Measurements from ENCODE around the gene TTC28. TPM values are rescaled to one million over a fixed set of nuclear protein-coding genes. Genes with fewer than 3 reads are reported as not detected.

Gene TTC28
- total RNA-seq, 1 donor from 2014 or later: 1.3 TPM

DNA sequence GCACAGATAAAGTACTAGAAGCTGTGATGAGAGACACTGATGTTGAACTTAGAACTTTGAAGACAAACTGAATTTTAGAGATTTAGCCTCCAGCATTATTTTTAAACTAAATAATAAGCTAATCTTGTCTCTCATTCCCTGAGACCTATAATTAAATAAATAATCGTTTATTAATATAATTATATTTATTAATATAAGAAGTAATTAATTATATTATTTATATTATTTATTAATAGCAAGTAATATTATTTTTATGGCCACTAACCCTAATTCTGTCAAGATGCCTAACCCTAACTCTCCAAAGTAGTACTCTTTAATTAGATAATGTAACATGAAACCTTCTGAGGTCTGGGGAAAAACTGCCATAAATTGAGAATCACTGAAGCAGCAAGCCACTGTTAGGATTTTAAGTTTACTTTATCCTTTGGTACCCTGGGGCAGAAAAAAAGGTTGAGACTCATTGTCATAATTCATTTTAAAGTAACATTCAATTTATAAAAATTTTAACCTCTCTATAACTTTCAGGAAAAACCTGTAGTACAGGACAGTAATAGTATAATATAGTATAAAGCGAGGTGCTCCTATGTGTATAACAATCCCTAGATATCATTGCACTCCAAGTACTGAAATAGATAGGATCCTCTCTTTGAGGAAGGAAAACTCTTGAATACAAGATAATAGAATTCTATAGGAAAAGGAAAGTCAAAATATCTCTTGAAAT is 85.4 kb downstream of the TTC28 start:
- Histone ChIP-seq H3K4me3 (ENCODE audit: low read depth, low read length) (no peak overlapping the region), H3K27me3 (ENCODE audit: control insufficient read depth, insufficient read depth, low read length) (no peaks in the 10 kb centered on the region), H3K36me3 (ENCODE audit: control insufficient read depth, insufficient read depth, low read length) (no peaks in the 10 kb centered on the region)
- no peak for TF ChIP-seq CTCF (IDR thresholded peaks at IDR 0.05; ENCODE audit: insufficient read depth, low read length, severe bottlenecking)
- DNase-seq (ENCODE audit: low read depth) (no peak), FAIRE-seq (no peak)

GRCh38 chr22:28593299-28593698 is 86.3 kb downstream of the TTC28 start:
- no peak overlapping the region for H3K4me3 ChIP-seq (ENCODE audit: low read depth, low read length)
- H3K36me3 ChIP-seq (ENCODE audit: control insufficient read depth, insufficient read depth, low read length): no peaks in the 10 kb centered on the region
- FAIRE-seq: no peak
- TF ChIP-seq CTCF (IDR thresholded peaks at IDR 0.05; ENCODE audit: insufficient read depth, low read length, severe bottlenecking): no peak
- DNase-seq (ENCODE audit: low read depth): no peak
- H3K27me3 ChIP-seq (ENCODE audit: control insufficient read depth, insufficient read depth, low read length): no peaks in the 10 kb centered on the region

GRCh38 chr22:28589102-28589750 is 90.4 kb downstream of the TTC28 start:
- Histone ChIP-seq H3K27me3 (ENCODE audit: control insufficient read depth, insufficient read depth, low read length) (no peaks in the 10 kb centered on the region), H3K4me3 (ENCODE audit: low read depth, low read length) (no peak overlapping the region), H3K36me3 (ENCODE audit: control insufficient read depth, insufficient read depth, low read length) (no peaks in the 10 kb centered on the region)
- FAIRE-seq (no peak), DNase-seq (ENCODE audit: low read depth) (no peak)
- no peak for TF ChIP-seq CTCF (IDR thresholded peaks at IDR 0.05; ENCODE audit: insufficient read depth, low read length, severe bottlenecking)

- TF ChIP-seq CTCF (IDR thresholded peaks at IDR 0.05; ENCODE audit: insufficient read depth, low read length, severe bottlenecking): no peak
- FAIRE-seq (no peak), DNase-seq (ENCODE audit: low read depth) (no peak)
- no peaks in the 10 kb centered on the region for H3K27me3 ChIP-seq (ENCODE audit: control insufficient read depth, insufficient read depth, low read length)
- H3K4me3 ChIP-seq (ENCODE audit: low read depth, low read length): no peak overlapping the region
- no peaks in the 10 kb centered on the region for H3K36me3 ChIP-seq (ENCODE audit: control insufficient read depth, insufficient read depth, low read length)
These were observed 94.3 kb downstream of the TTC28 start for GRCh38 chr22:28585324-28585723.

GRCh38 chr22:28582806-28583205 is 96.8 kb downstream of the TTC28 start:
- Histone ChIP-seq H3K27me3 (ENCODE audit: control insufficient read depth, insufficient read depth, low read length) (no peaks in the 10 kb centered on the region), H3K4me3 (ENCODE audit: low read depth, low read length) (no peak overlapping the region), H3K36me3 (ENCODE audit: control insufficient read depth, insufficient read depth, low read length) (no peaks in the 10 kb centered on the region)
- FAIRE-seq (no peak), DNase-seq (ENCODE audit: low read depth) (no peak)
- no peak for TF ChIP-seq CTCF (IDR thresholded peaks at IDR 0.05; ENCODE audit: insufficient read depth, low read length, severe bottlenecking)

Data from bronchial epithelial cell (primary cell).